H1 (cell line): ENCODE results near the gene ZNF575.

Source experiments
- POLR2A ChIP-seq, 2 experiments: IDR thresholded peaks; 1 replicate in 1 of 2; 2 replicates in 1 of 2; pipeline ENCODE4 v1.6.1; 2011; ENCODE audit warnings: low read depth in 2 of 2, low read length in 2 of 2, mild to moderate bottlenecking in 2 of 2; ENCODE audit errors: control extremely low read depth in 1 of 2
- SUZ12 ChIP-seq: fragments of 200-600 bp; sonication (generic); IDR thresholded peaks from 2 replicates; pipeline ENCODE4 v1.6.1; 2012; ENCODE audit warnings: mild to moderate bottlenecking, inconsistent platforms, low read length, moderate library complexity, mixed read lengths

- TF ChIP-seq SUZ12: no peak
- TF ChIP-seq POLR2A (IDR thresholded peaks at IDR 0.05; ENCODE audit: control extremely low read depth in 1 of 2, low read depth in 2 of 2, low read length in 2 of 2): no peak
These were observed 43.7 kb upstream of the ZNF575 start for GRCh38 chr19:43489310-43489709.
